Progenitor cell of endocrine pancreas (in vitro differentiated cells): Measurements from ENCODE around the gene CLCNKB. TPM values are rescaled to one million over a fixed set of nuclear protein-coding genes. Genes with fewer than 3 reads are reported as not detected.
"Not testable (repeated sequence)": the region's sequence is repeated elsewhere in the genome, so short reads cannot be mapped to it uniquely, and the experiment has no call there.

Experiments
- DNase-seq: peaks from one replicate; pipeline ENCODE4 v3.0.0; 2021; ENCODE audit warnings: low spot score; ENCODE audit not compliant: unreplicated experiment
- H3K27ac Mint-ChIP-seq: 2 replicates; pipeline ENCODE4 v1.8.0; 2021; ENCODE audit warnings: mild to moderate bottlenecking, moderate library complexity, mixed read lengths
- H3K27me3 Mint-ChIP-seq: 2 replicates; pipeline ENCODE4 v1.8.0; 2021; ENCODE audit warnings: mixed read lengths
- H3K36me3 Mint-ChIP-seq: 2 replicates; pipeline ENCODE4 v1.8.0; 2022; ENCODE audit warnings: mixed read lengths; ENCODE audit not compliant: insufficient read depth
- H3K4me1 Mint-ChIP-seq: 2 replicates; pipeline ENCODE4 v1.8.0; 2021; ENCODE audit warnings: low read depth, mixed read lengths
- H3K4me3 Mint-ChIP-seq: 2 replicates; pipeline ENCODE4 v1.8.0; 2021; ENCODE audit warnings: low read depth, mild to moderate bottlenecking, moderate library complexity, mixed read lengths
- H3K9me3 Mint-ChIP-seq: 2 replicates; pipeline ENCODE4 v1.8.0; 2021; ENCODE audit warnings: low read depth, mixed read lengths
- CTCF ChIP-seq: fragments of 200-600 bp; sonication (generic); IDR thresholded peaks from one replicate; pipeline ENCODE4 v1.5.0; 2021; ENCODE audit warnings: antibody characterized with exemption, mild to moderate bottlenecking; ENCODE audit not compliant: unreplicated experiment
- total RNA-seq: library from RNA; stranded (reverse); gene quantifications from 2 replicates; pipeline ENCODE4 v1.2.1, GENCODE V29; 2021

CLCNKB gene
- total RNA-seq, 1 donor from 2014 or later = 1.5 TPM

GRCh38 chr1:16029288-16029687, 14.3 kb upstream of the CLCNKB start:
- DNase-seq = no peak
- no peaks in the 10 kb centered on the region for H3K36me3 Mint-ChIP-seq

GRCh38 chr1:16031551-16031950, 12.0 kb upstream of the CLCNKB start:
- Mint-ChIP-seq H3K9me3 (no peaks in the 10 kb centered on the region), H3K4me1 (no peaks in the 10 kb centered on the region), H3K27me3 (peaks cover 7% of the 10 kb centered on the region)

More at GRCh38 chr1:16029288-16029687, 14.3 kb upstream of the CLCNKB start:
- Mint-ChIP-seq H3K27me3 (peaks cover 17% of the 10 kb centered on the region), H3K4me1 (no peaks in the 10 kb centered on the region), H3K4me3 (no peak overlapping the region), H3K27ac (no peak overlapping the region), H3K9me3 (no peaks in the 10 kb centered on the region)
- no peak for TF ChIP-seq CTCF

GRCh38 chr1:16032388-16033102, 11.0 kb upstream of the CLCNKB start:
- no peaks in the 10 kb centered on the region for H3K9me3 Mint-ChIP-seq
- no peak overlapping the region for H3K4me3 Mint-ChIP-seq
- peak overlapping the region; percentile 80 for H3K27ac Mint-ChIP-seq
- peak; percentile 87 for TF ChIP-seq CTCF
- H3K36me3 Mint-ChIP-seq = no peaks in the 10 kb centered on the region
- peak; percentile 85 for DNase-seq
- H3K27me3 Mint-ChIP-seq = peaks cover 13% of the 10 kb centered on the region
- no peaks in the 10 kb centered on the region for H3K4me1 Mint-ChIP-seq

More at GRCh38 chr1:16031551-16031950, 12.0 kb upstream of the CLCNKB start:
- TF ChIP-seq CTCF = no peak
- Mint-ChIP-seq H3K4me3 (no peak overlapping the region), H3K27ac (no peak overlapping the region), H3K36me3 (no peaks in the 10 kb centered on the region)
- no peak for DNase-seq

- H3K9me3 Mint-ChIP-seq = not testable (repeated sequence)
These were observed 10.4 kb upstream of the CLCNKB start for GRCh38 chr1:16033103-16033632.

GRCh38 chr1:16036461-16036860, 7.1 kb upstream of the CLCNKB start:
- peaks cover 22% of the 10 kb centered on the region for H3K27me3 Mint-ChIP-seq
- not testable (repeated sequence) for DNase-seq, H3K27ac Mint-ChIP-seq, H3K9me3 Mint-ChIP-seq, H3K4me1 Mint-ChIP-seq, H3K4me3 Mint-ChIP-seq, H3K36me3 Mint-ChIP-seq

More at GRCh38 chr1:16033103-16033632, 10.4 kb upstream of the CLCNKB start:
- H3K36me3 Mint-ChIP-seq, H3K4me1 Mint-ChIP-seq, DNase-seq, H3K4me3 Mint-ChIP-seq: not testable (repeated sequence)
- peak overlapping the region; percentile 80 for H3K27ac Mint-ChIP-seq
- H3K27me3 Mint-ChIP-seq = peaks cover 15% of the 10 kb centered on the region

- DNase-seq = no peak
- no peaks in the 10 kb centered on the region for H3K9me3 Mint-ChIP-seq
- H3K27me3 Mint-ChIP-seq = peaks cover 22% of the 10 kb centered on the region
- no peak overlapping the region for H3K4me3 Mint-ChIP-seq
- no peaks in the 10 kb centered on the region for H3K36me3 Mint-ChIP-seq
- no peak overlapping the region for H3K27ac Mint-ChIP-seq
- no peaks in the 10 kb centered on the region for H3K4me1 Mint-ChIP-seq
- TF ChIP-seq CTCF = no peak
These were observed 5.0 kb upstream of the CLCNKB start for GRCh38 chr1:16038620-16038912.

- H3K36me3 Mint-ChIP-seq, H3K9me3 Mint-ChIP-seq, DNase-seq, H3K4me3 Mint-ChIP-seq, H3K4me1 Mint-ChIP-seq, H3K27ac Mint-ChIP-seq: not testable (repeated sequence)
- H3K27me3 Mint-ChIP-seq = peaks cover 22% of the 10 kb centered on the region
These were observed 3.7 kb upstream of the CLCNKB start for GRCh38 chr1:16039871-16040270.
